Endothelial cell of umbilical vein (primary cell): ENCODE data around the gene SYNGR3.

Source experiments
- EZH2 ChIP-seq: IDR thresholded peaks from 2 replicates; pipeline ENCODE4 v1.6.1; 2012; ENCODE audit warnings: borderline replicate concordance, low read depth, mild to moderate bottlenecking, moderate library complexity, low read length, inconsistent platforms; ENCODE audit not compliant: severe bottlenecking
- FOS ChIP-seq: IDR thresholded peaks from 2 replicates; pipeline ENCODE4 v1.6.1; 2011; ENCODE audit warnings: mild to moderate bottlenecking, low read length, moderate library complexity, borderline replicate concordance; ENCODE audit not compliant: insufficient read depth
- POLR2A ChIP-seq: IDR thresholded peaks from 2 replicates; pipeline ENCODE4 v1.6.1; 2012; ENCODE audit warnings: low read depth, mild to moderate bottlenecking, control low read depth, low read length
- TF ChIP-seq, protein P1 (sequence below), 2 donors: IDR thresholded peaks; 1 replicate in 1 of 2; 2 replicates in 1 of 2; pipeline ENCODE4 v1.5.1; 2011; ENCODE audit warnings: low read length in 2 of 2, mild to moderate bottlenecking in 2 of 2, moderate library complexity in 2 of 2, control low read depth in 1 of 2, inconsistent platforms in 1 of 2, low read depth in 1 of 2; ENCODE audit not compliant: insufficient read depth in 1 of 2; ENCODE audit errors: extremely low read depth in 1 of 2

DNA sequence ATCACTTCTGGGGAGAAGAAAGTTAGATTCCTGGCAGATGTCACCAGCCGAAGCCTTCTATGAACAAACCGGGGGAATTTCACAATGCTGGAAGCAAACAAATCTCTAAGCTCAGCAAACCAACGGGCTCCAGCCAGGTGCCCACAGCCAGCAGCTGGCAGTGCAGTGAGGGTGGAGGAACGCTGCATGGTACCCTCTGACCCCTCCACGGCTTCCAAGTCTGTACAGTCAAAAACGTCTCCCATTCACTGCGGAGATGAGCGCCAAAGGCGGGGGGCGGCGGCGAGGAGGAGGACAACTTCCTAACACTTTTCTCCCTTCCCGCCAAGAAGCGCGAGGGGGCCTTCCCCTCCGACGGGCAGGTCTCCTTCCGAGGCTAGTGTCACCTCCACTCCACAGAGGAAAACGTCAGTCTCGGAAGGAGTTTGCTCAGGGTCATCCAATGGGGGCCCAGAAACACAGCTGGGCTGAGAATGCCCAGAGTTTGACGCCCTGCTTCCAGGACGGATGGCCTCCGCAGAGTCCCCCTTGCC is 18.9 kb downstream of the SYNGR3 start:
- no peak for TF ChIP-seq POLR2A
- no peak for TF ChIP-seq EZH2
- TF ChIP-seq, protein P1, sequence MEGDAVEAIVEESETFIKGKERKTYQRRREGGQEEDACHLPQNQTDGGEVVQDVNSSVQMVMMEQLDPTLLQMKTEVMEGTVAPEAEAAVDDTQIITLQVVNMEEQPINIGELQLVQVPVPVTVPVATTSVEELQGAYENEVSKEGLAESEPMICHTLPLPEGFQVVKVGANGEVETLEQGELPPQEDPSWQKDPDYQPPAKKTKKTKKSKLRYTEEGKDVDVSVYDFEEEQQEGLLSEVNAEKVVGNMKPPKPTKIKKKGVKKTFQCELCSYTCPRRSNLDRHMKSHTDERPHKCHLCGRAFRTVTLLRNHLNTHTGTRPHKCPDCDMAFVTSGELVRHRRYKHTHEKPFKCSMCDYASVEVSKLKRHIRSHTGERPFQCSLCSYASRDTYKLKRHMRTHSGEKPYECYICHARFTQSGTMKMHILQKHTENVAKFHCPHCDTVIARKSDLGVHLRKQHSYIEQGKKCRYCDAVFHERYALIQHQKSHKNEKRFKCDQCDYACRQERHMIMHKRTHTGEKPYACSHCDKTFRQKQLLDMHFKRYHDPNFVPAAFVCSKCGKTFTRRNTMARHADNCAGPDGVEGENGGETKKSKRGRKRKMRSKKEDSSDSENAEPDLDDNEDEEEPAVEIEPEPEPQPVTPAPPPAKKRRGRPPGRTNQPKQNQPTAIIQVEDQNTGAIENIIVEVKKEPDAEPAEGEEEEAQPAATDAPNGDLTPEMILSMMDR (IDR thresholded peaks at IDR 0.05; ENCODE audit: extremely low read depth in 1 of 2, insufficient read depth in 1 of 2, low read depth in 1 of 2, low read length in 2 of 2), result no peak
- no peak for TF ChIP-seq FOS
